ENCODE measurements around the gene KHDC1.
"Not testable (repeated sequence)": the region's sequence is repeated elsewhere in the genome, so short reads cannot be mapped to it uniquely, and the experiment has no call there.

KHDC1 gene

GRCh38 chr6:73250016-73250415 lies 13.0 kb downstream of the KHDC1 start:
- DNase-seq (ENCODE audit: low read depth, low spot score) = no peak

- no peak for DNase-seq (ENCODE audit: low read depth, low spot score)
Measured at GRCh38 chr6:73248192-73248903, 14.6 kb downstream of the KHDC1 start.

DNA sequence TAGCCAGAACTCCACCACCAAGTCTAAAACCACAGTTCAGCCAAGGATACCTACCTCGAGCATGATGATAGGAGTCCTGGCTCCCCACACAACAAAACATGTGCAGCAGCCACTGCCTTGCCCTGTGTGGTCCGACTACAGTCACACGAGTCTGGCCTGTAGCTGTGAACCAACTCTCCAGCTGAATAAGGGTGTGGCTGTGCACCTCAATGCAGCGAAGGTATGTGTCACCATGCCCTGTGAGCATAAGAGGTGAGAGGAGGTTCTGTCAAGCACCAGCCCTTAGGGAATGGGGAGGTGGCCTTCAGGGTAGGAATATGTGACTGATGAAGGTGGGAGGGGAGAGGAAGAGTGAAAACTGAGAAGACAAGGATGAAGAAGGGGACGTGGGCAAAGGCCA lies 21.0 kb downstream of the KHDC1 start:
- no peak for DNase-seq (ENCODE audit: low read depth, low spot score)

DNA sequence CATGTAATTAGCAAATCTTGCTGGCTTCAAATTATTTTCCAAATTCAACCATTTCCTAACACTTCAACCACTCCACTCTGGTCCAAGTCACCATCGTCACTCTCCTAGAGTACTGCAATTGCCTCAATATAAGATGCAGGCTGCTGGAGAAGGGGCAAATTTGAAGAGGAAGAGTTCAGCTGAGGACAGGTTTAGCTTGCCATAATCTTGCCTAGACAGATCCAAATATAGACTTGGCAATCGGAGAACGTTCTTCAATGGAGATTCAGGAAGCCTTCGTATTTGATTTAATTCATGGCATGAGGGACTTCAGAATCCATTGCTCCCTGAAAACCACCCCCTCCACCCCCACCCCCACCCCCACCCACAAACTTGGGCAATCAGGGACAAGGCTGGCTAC lies 22.3 kb downstream of the KHDC1 start:
- DNase-seq (ENCODE audit: low read depth, low spot score) = no peak

- DNase-seq (ENCODE audit: low read depth, low spot score) = peak; percentile 19
Measured at GRCh38 chr6:73236144-73236750, 26.7 kb downstream of the KHDC1 start.

GRCh38 chr6:73234733-73235132 lies 28.3 kb downstream of the KHDC1 start:
- no peak for DNase-seq (ENCODE audit: low read depth, low spot score)

DNA sequence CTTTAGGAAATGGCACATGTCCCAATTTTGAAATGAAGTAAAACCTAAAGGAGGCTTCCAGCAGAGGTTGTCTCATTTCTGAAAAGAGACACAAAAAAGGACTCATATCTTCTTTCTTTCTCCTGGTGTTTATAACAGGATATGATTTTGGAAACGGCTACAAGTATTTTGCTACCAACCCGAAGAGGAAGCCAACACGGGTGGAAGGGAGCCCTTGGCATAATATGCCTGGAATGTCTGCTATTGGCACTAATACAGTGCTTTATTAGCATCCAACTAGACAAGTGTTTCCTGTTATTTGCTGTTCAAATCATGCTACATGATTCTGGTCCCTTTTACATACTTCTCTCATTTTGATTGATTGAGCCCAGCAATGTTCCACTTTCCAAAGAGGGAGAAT lies 29.0 kb downstream of the KHDC1 start:
- peak; percentile 9 for DNase-seq (ENCODE audit: low read depth, low spot score)

DNA sequence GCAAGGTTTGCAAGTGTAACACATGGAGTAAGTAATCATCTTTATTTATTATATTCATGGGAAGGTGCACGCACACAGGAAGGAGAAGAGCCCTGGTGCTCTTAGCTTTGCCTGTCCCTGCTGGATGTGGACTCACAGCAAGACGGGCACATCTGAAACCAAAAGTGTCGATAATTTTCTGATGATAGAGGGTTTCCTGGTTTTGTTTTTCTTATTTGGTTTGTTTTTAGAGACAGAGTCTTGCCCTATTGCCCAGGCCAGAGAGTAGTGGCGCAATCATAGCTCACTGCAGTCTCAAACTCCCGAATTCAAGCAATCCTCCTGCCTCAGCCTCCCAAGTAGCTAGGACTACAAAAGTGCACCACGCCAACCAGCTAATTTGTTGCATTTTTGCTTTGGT lies 29.9 kb downstream of the KHDC1 start:
- no peak for DNase-seq (ENCODE audit: low read depth, low spot score)

DNA sequence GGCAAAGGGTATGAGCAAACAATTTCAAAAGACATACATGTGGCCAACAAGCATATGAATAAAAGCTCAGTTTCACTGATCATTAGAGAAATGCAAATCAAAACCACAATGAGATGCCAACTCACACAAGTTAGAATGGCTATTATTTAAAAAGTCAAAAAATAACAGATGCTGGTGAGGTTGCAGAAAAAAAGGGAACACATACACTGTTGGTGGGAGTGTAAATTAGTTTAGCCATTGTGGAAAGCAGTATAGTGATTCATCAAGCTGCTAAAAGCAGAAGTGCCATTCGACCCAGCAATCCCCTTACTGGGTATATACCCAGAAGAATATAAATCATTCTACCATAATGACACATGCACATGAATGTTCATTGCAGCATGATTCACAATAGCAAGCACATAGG lies 31.0 kb downstream of the KHDC1 start:
- DNase-seq (ENCODE audit: low read depth, low spot score) = peak; percentile 34

DNA sequence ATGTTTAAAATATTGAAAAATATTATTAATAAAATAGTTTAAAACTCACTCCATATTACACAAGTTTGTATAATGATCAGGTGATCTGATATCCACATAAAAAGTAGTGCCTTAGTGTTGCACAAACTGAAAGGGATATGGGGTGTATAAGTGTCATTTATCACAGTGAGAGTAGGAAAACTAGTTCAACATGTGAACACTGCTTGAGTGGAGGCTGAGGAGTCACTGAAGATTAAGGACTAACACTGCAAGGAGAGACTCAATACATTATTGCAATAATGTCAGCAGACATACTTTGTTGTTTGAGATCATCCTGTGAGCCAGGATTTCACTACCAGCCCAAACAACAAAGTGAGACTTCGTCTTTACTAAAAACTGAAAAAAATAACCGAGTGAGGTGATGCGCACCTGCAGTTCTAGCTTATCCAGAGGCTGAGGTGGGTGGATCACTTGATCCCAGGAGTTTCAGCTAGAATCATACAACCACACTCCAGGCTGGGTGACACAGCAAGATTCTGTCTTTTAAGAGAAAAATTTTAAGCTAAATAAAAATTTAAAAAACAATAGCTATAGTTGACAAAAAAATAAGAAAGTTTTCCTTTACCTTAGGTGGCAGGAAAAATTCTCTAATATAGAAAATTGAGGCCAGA lies 35.3 kb downstream of the KHDC1 start:
- no peak for DNase-seq (ENCODE audit: low read depth, low spot score)

DNA sequence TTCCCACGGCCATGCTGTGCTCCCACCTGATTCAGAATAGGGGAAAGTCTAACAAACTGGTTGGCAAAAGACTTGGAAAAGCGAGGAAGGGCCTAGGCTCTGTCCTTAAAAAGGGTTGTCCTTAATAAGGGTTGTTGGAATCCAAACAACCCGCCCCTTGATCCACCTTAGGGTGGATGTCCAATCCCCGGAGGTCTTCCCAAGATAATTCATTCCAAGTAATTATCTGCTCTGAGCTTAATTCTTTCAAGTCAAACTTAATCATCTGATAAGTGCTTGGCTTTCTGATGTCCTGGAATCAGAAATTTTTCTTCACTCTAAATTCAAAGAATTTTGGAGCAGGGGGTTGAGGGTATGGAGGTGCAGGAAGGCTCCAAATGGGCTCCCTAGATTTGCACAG lies 37.6 kb downstream of the KHDC1 start, which contains the start of gene KHDC1L:
Gene KHDC1L, minus strand, starts transcription at position 101 of the 400 bp plus-strand sequence. Its CDS starts 88 bp downstream, at position 13.
- no peak for DNase-seq (ENCODE audit: low read depth, low spot score)

DNA sequence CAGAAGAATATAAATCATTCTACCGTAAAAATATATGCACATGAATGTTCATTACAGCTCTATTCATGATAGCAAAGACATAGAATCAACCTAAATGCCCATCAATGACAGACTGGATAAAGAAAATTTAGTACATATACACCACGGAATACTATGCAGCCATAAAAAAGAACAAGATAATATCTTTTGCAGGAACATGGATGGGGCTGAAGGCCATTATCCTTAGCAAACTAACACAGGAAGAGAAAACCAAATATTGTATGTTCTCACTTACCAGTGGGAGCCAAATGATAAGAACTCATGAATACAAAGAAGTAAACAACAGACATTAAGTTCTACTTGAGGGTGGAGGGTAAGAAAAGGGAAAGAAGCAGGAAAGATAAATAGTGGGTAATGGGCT lies 46.1 kb downstream of the KHDC1 start:
- no peak for DNase-seq (ENCODE audit: low read depth, low spot score)

GRCh38 chr6:73209117-73209516 lies 53.9 kb downstream of the KHDC1 start:
- DNase-seq (ENCODE audit: low read depth, low spot score) = no peak

DNA sequence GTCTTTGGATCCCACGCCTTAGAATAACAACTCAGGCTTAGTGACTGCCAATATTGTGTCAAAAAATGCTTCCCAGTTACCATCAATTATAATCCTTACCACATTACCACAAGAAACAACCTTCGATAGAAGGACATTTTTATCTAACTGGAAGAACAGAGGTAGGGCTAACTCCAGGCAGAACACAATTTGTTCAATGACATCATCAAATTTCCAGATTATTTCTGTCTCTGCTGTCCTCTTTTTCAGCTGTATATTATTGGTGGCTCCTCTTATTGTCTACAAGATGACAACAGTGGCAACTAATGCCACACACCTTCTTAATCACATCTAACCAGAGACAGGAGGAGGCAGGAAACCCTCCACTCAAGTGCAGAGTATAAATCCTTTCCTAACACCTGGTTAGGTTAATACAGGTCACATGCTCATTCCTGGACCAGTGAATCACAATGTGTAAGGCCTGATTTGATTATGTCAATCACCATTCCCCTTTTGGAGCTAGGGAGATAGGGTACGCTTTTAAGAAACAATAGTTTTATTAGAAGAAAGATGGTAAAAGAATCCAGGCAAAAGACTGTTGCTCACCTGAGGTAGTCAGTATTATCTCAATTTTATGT lies 55.7 kb downstream of the KHDC1 start:
- peak; percentile 43 for DNase-seq (ENCODE audit: low read depth, low spot score)

DNA sequence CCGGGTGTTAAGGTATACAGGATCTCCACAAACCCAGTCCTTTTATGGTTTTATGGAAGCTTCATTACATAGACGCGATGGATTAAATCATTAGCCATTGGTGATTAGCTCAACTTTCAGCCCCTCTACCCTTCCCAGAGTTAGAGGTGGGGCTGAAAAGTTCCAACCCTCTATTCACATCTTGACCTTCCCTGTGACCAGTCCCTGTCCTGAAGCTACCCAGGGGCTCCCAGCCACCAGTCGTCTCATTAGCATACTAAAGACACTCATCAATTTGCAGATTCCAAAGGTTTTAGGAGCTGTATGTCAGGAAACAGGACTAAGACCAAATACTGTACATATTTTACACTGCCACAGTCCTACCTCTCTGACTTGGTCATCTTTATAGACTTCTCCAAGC lies 58.7 kb downstream of the KHDC1 start:
- DNase-seq (ENCODE audit: low read depth, low spot score) = no peak

DNA sequence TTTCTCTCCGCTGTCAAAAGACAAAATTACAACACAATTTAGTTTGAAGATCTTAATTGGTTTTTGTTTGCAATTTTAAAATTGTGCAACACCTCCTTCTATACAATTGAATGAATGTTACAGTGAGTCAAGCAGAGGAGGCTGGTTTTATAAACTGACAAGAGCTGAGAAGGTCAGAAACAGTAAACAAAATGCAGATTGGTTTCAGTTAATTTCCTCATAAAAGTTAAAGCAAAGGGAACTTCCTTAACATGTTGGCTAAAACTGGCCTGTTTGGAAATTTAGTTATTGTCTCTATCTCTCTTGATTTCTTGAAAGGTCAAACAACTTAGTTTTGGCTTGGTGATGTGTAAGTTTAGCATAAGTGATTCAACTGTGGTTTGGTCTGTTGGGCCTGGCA lies 59.9 kb downstream of the KHDC1 start:
- peak; percentile 24 for DNase-seq (ENCODE audit: low read depth, low spot score)

- no peak for DNase-seq (ENCODE audit: low read depth, low spot score)
Measured at GRCh38 chr6:73200735-73201134, 62.3 kb downstream of the KHDC1 start.

DNA sequence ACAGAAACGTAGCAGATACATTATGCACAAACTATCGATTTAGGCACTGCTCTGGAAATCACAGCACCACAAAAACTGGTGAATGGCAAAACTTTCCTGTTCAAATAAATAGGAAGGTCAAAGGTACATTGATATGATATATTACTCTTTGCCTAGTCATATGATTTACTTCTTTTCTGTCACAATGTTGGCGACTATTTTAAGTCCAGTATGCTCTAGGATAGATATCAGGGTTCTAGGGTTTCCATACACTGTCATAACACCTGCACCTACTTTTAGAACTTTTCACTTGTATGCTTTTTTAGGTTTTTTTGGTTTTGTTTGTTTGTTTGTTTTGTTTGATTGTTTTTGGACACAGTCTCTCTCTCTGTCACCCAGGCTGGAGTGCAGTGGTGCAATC lies 62.7 kb downstream of the KHDC1 start:
- DNase-seq (ENCODE audit: low read depth, low spot score) = no peak

GRCh38 chr6:73194744-73195143 lies 68.3 kb downstream of the KHDC1 start:
- no peak for DNase-seq (ENCODE audit: low read depth, low spot score)

DNA sequence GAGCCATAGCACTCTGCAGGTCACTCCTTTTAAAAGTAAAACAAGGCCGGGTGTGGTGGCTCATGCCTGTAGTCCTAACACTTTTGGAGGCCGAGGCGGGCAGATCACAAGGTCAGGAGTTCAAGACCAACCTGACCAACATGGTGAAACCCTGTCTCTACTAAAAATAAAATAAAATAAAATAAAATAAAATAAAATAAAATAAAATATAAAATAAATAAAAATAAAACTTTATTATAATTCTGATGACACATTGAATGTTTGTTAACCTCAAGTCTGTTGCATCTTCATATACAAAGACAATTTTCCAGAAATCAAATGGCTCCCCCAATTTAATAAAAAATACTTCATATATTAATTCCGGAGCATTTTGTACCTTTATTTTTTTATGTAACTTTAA lies 69.7 kb downstream of the KHDC1 start:
- not testable (repeated sequence) for DNase-seq (ENCODE audit: low read depth, low spot score)
